Endothelial cell of umbilical vein (primary cell): Measurements from ENCODE around the gene HOXC5. TPM values are rescaled to one million over a fixed set of nuclear protein-coding genes. Genes with fewer than 3 reads are reported as not detected.

Experiments
- BruUV-seq: library from RNA; stranded (reverse); fragments of 400-500 nt; replicated peaks from 2 replicates; lab custom pipeline; 2021; lab: Mats Ljungman, UMichigan
- CTCF ChIA-PET: fragments of 300-600, 350-600 bp; sonication (Branson Sonifier 250); formaldehyde crosslinking; loops from one replicate; lab custom pipeline; 2021; ENCODE audit warnings: antibody characterized with exemption, inconsistent platforms; lab: Charles Lee
- POLR2A ChIA-PET: fragments of 300-600, 350-600 bp; sonication (Branson Sonifier 250); formaldehyde crosslinking; loops from one replicate; lab custom pipeline; 2021; ENCODE audit warnings: antibody characterized with exemption, inconsistent platforms; lab: Charles Lee
- DNase-seq: peaks from one replicate; pipeline ENCODE4 v3.0.0-alpha.2; 2011; ENCODE audit warnings: low read depth, low spot score
- FAIRE-seq: peaks from 2 replicates; lab custom pipeline; 2011; peaks lifted over from hg19 to GRCh38; lab: Jason Lieb, UNC
- H2AFZ ChIP-seq: 2 replicates; pipeline ENCODE4 v1.6.0; 2012; ENCODE audit warnings: low read depth, low read length, control low read depth, inconsistent platforms
- H3K27ac ChIP-seq: 2 replicates; pipeline ENCODE4 v1.5.1; 2011; ENCODE audit warnings: low read depth, mild to moderate bottlenecking, control low read depth, low read length, moderate library complexity; ENCODE audit not compliant: insufficient read depth
- H3K27me3 ChIP-seq, 2 experiments: 2 replicates each; pipeline versions ENCODE4 v1.6.0 to v1.6.1; 2011; ENCODE audit warnings: low read length in 2 of 2, mixed read lengths in 1 of 2; ENCODE audit not compliant: control insufficient read depth in 2 of 2, insufficient read depth in 2 of 2
- H3K36me3 ChIP-seq, 2 experiments: 2 replicates in 1 of 2; 3 replicates in 1 of 2; pipeline ENCODE4 v1.5.1; 2011; ENCODE audit warnings: low read length in 2 of 2, mild to moderate bottlenecking in 1 of 2, moderate library complexity in 1 of 2; ENCODE audit not compliant: control insufficient read depth in 2 of 2, insufficient read depth in 2 of 2; ENCODE audit errors: extremely low read depth in 1 of 2
- H3K4me1 ChIP-seq: 3 replicates; pipeline ENCODE4 v1.5.1; 2011; ENCODE audit warnings: mild to moderate bottlenecking, low read length; ENCODE audit not compliant: control insufficient read depth, insufficient read depth; ENCODE audit errors: extremely low read depth
- H3K4me2 ChIP-seq: 2 replicates; pipeline ENCODE4 v1.6.1; 2011; ENCODE audit warnings: low read length, control low read depth, mixed read lengths; ENCODE audit not compliant: insufficient read depth
- H3K4me3 ChIP-seq, 3 experiments: fragments of 200-600 bp in 1 of 3; sonication (generic), shearing (Covaris generic) in 1 of 3; replicated peaks in 1 of 3; 2 replicates each; pipeline ENCODE4 v1.5.1; 2011 to 2016; ENCODE audit warnings: control low read depth in 3 of 3, low read length in 3 of 3, mild to moderate bottlenecking in 2 of 3, inconsistent platforms in 1 of 3, low read depth in 1 of 3, moderate library complexity in 1 of 3; ENCODE audit not compliant: insufficient read depth in 1 of 3
- H3K79me2 ChIP-seq: 2 replicates; pipeline ENCODE4 v1.6.0; 2012; ENCODE audit warnings: low read length, inconsistent platforms; ENCODE audit not compliant: control insufficient read depth, insufficient read depth
- H3K9ac ChIP-seq: replicated peaks from 2 replicates; pipeline ENCODE3; 2011; ENCODE audit warnings: low read length, control low read depth; ENCODE audit not compliant: insufficient read depth; ENCODE audit errors: extremely low read depth
- H3K9me1 ChIP-seq: replicated peaks from 3 replicates; pipeline ENCODE4 v1.6.0; 2011; ENCODE audit warnings: mild to moderate bottlenecking, low read length; ENCODE audit not compliant: control insufficient read depth, insufficient read depth; ENCODE audit errors: extremely low read depth
- H3K9me3 ChIP-seq: replicated peaks from 2 replicates; pipeline ENCODE4 v1.5.1; 2012; ENCODE audit warnings: low read length, inconsistent platforms; ENCODE audit not compliant: control insufficient read depth, insufficient read depth
- H4K20me1 ChIP-seq: replicated peaks from 2 replicates; pipeline ENCODE3; 2011; ENCODE audit warnings: mild to moderate bottlenecking, low read length; ENCODE audit not compliant: control insufficient read depth, insufficient read depth; ENCODE audit errors: extremely low read depth
- FOS ChIP-seq: IDR thresholded peaks from 2 replicates; pipeline ENCODE4 v1.6.1; 2011; ENCODE audit warnings: mild to moderate bottlenecking, low read length, moderate library complexity, borderline replicate concordance; ENCODE audit not compliant: insufficient read depth
- JUN ChIP-seq: IDR thresholded peaks from 2 replicates; pipeline ENCODE4 v1.6.1; 2011; ENCODE audit warnings: borderline replicate concordance, low read depth; ENCODE audit not compliant: insufficient read length, insufficient read depth
- MAX ChIP-seq: IDR thresholded peaks from 2 replicates; pipeline ENCODE4 v1.6.1; 2011; ENCODE audit not compliant: insufficient read depth, insufficient read length
- POLR2AphosphoS5 ChIP-seq: IDR thresholded peaks from 2 replicates; pipeline ENCODE4 v1.6.1; 2012; ENCODE audit warnings: low read depth, mild to moderate bottlenecking, control low read depth, low read length, moderate library complexity; ENCODE audit not compliant: insufficient read depth
- dilution Hi-C: fragments of 300-500 bp; cut with MboI; formaldehyde crosslinking; loops from one replicate; pipeline ENCODE4 v1.15.0; 2019; ENCODE audit warnings: low sequenced_read_pairs; ENCODE audit not compliant: extremely low pct_ligation_motif_present
- intact Hi-C: fragments of 100-400 bp; cut with micrococcal nuclease; formaldehyde crosslinking; loops from one replicate; pipeline ENCODE4 v1.10.0; 2022
- polyA plus RNA-seq, 4 experiments: library from polyadenylated mRNA; depleted of rRNA in 3 of 4; stranded (reverse) in 3 of 4; unstranded in 1 of 4; fragments of >200 nt; gene quantifications; 2 replicates each; pipeline versions ENCODE4 v1.2.1 to v1.2.3, GENCODE V29; 2011 to 2012; ENCODE audit warnings: missing spikeins in 1 of 4
- total RNA-seq: library from RNA; stranded (reverse); gene quantifications from 2 replicates; pipeline ENCODE4 v1.2.3, GENCODE V29; 2021

Gene HOXC5
- total and polyA plus RNA-seq, 2 donors (not counting 3 experiments of a cell fraction or from before 2014, with no cell fraction given), result not detected

- H2AFZ ChIP-seq, result no peak overlapping the region
- H3K9me1 ChIP-seq, result no peaks in the 10 kb centered on the region
- ChIA-PET POLR2A (no interaction called here), CTCF (interaction anchor here (0.6 to 1.9 kb wide), 5 partner anchors 8 to 155 kb away, joined by 3 to 9 read pairs (median 4); partner anchors contain the start of gene HOXC5)
- H3K9ac ChIP-seq, result no peak overlapping the region
- H3K4me1 ChIP-seq, result no peaks in the 10 kb centered on the region
- no peaks in the 10 kb centered on the region for H3K9me3 ChIP-seq
- no peaks in the 10 kb centered on the region for H3K79me2 ChIP-seq
- dilution Hi-C loops, result no loop called here
- H3K27ac ChIP-seq, result no peak overlapping the region
- intact Hi-C loops, result no loop called here
- no peaks in the 10 kb centered on the region for H3K36me3 ChIP-seq
- H4K20me1 ChIP-seq, result no peaks in the 10 kb centered on the region
- FAIRE-seq (no peak), DNase-seq (no peak)
- no TSS peak for BruUV-seq
- H3K4me3 ChIP-seq, result no peak overlapping the region
- no peak for TF ChIP-seq FOS
- TF ChIP-seq JUN, result no peak
- TF ChIP-seq MAX, result no peak
- no peak for TF ChIP-seq POLR2AphosphoS5
- no peak overlapping the region for H3K4me2 ChIP-seq
- peaks cover 78 to 92% of the 10 kb centered on the region in 2 experiments for H3K27me3 ChIP-seq
Measured at GRCh38 chr12:54053003-54053750, 20.3 kb downstream of the HOXC5 start.
